Fibroblast of lung (primary cell): ENCODE results near the gene LIMCH1.

ENCODE experiments used
- EZH2 ChIP-seq: IDR thresholded peaks from 2 replicates; pipeline ENCODE4 v1.5.1; 2012; ENCODE audit warnings: low read length, control low read depth, mild to moderate bottlenecking; ENCODE audit errors: missing control alignments
- TF ChIP-seq, protein P1 (sequence below), 2 donors: IDR thresholded peaks in 1 of 2; conservative IDR thresholded peaks in 1 of 2; 1 replicate in 1 of 2; 2 replicates in 1 of 2; pipeline ENCODE4 v1.5.1; 2011 to 2012; ENCODE audit warnings: low read length in 2 of 2, control low read depth in 1 of 2, inconsistent platforms in 1 of 2, low read depth in 1 of 2, mild to moderate bottlenecking in 1 of 2

DNA sequence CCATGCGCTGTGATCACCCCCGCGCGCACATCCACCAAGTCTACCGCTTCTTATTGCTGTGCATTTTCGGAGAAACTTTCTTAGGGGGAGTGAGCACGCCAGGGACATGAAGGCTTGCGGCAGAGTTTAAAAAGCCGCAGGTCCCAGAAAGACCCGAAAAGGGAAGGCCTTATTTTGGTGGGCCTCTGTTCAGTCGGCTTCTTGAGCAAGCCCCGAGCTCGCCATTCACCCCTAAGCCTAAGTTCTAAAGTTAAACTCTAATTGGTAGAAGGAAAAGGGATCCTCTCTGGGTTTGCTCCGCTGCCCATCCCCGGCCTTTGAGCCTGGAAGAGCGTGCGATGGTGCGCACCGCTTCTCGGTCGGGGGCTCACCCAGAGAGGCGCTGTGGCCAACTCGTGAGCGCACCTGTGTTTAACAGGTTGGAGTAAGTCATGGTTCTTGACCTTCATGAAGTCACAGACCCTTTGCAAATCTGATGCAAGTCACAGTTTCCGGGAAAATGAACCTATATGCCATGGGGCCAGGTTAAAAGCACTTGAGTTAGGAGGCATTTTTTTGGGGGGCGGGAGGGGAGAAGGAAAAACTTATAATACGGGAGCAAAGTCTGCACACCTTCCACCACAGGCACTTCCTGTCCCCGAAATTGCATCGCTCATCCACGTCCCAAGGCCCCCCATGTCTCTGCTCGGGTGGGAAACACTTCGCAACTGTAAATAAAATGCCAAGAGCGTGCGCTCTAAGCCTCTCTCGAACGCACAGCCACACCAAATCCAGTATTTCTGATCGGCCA lies 208.7 kb downstream of the LIMCH1 start:
- TF ChIP-seq, protein P1, sequence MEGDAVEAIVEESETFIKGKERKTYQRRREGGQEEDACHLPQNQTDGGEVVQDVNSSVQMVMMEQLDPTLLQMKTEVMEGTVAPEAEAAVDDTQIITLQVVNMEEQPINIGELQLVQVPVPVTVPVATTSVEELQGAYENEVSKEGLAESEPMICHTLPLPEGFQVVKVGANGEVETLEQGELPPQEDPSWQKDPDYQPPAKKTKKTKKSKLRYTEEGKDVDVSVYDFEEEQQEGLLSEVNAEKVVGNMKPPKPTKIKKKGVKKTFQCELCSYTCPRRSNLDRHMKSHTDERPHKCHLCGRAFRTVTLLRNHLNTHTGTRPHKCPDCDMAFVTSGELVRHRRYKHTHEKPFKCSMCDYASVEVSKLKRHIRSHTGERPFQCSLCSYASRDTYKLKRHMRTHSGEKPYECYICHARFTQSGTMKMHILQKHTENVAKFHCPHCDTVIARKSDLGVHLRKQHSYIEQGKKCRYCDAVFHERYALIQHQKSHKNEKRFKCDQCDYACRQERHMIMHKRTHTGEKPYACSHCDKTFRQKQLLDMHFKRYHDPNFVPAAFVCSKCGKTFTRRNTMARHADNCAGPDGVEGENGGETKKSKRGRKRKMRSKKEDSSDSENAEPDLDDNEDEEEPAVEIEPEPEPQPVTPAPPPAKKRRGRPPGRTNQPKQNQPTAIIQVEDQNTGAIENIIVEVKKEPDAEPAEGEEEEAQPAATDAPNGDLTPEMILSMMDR (conservative IDR thresholded peaks at IDR 0.05 in 1 of 2, IDR thresholded peaks at IDR 0.05 in 1 of 2; ENCODE audit: low read depth in 1 of 2, low read length in 2 of 2): no peak
- peak; percentile 59 for TF ChIP-seq EZH2
